Anterior cingulate cortex (tissue), 58 donors: ENCODE results near the gene FAM219A.

ENCODE experiments used
- DNase-seq, 58 donors: peaks; one replicate each; lab custom pipeline; 2025; lab: John Stamatoyannopoulos, UW

FAM219A gene

DNA sequence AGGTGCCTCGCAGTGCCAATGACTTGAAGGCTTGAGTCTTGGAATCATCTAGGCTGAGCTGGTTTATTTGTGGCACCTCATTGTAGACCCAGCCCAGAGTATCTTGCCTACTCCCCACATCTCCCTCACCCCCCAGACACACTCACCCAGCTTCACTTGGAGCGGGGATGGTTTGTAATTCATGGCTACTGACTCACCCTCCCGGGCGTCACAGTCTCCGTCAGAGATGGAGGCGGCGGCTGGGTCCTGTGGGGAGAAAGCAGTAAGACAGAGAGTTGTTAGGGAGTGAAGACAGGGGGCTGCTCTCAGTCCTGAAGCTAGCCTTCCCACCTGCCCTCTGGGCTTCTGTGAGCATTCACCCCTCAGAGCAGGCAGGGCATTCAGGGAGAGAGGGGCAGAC is 52.7 kb downstream of the FAM219A start:
- peak in 6 of 58 donors; percentile 17 to 26 (median 21) for DNase-seq

DNA sequence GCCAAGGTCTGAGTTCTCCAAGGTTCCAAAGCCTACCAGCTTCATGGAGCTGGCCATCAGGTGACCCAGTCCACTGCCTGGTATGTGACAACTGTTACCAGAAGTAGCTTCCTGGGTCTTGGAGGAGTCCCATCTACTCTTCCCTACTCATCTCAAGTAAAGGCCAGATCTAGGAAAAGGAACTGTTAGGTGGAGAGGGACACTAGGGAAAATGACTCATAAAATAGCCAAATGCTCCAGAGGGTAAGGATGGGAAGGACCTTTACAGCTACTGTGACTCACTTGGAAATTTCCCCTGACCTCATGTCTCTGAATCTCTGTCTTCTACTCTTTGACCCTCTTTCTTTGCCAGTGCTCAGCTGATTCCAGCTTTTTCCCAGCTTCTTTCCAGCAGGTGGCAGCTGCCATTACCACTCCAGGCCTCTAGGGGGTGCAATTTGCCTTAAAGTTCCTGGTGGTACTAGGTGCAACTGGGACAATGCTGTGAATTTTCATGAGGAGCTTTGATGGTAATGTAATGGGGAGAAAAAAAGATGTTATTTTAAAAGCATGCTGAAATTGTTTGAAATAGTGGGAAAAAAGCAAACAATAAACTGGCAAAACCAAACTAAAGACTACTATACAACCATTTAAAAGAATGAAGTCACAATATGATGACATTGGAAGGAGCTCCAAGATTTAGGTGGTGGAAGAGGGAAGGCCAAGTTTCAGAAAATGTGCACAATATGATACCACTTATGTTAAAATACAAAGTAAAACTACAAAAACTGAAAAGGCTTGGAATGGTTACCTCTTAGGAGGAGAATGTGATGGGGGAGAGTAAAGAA is 54.6 kb downstream of the FAM219A start:
- peak in 51 of 58 donors; percentile 9 to 80 (median 42) for DNase-seq

DNA sequence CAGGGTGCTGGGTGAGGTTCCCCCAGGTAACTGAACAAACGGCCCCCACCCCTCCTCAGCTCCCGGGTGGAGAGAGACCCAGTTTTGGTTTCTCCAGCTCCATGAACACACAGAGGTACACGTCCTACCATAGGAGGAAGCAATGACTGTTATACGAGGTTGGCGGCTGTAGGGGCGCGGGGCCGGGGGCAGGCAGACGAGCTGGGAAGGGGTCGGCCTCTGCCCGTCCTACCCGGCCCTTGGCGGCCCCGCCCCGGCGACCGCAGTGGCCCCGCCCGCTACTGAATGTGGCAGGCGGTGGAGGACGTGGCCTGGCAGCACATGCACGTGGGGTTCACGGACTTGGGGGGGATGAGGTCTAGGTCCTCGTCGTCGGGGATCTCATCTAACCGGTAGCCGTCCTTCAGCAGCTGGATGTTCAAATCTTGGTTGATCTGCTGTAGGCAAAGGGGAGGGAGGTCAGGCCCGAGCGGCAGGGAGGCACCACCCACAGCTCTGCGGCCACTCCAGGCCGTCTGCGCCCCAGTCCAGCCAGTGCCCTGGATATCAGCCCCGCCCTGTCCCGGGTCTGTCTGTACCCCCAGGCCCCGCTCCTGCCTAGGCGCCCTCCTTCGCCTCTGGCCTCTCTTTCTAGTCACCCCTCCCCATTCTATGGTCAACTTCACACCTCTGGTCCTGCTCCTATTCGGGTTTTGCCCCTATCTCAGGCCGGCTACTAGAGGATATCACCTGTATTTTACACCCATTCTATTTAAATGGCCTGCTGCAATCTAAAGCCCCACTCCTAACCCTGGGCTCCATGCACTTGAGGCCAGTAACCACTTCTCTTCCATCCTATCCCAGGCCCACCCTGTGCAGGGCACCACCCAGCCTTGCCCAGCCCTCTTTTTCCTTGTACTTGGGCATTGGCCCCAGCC is 57.4 kb downstream of the FAM219A start:
- DNase-seq, result no peak

DNA sequence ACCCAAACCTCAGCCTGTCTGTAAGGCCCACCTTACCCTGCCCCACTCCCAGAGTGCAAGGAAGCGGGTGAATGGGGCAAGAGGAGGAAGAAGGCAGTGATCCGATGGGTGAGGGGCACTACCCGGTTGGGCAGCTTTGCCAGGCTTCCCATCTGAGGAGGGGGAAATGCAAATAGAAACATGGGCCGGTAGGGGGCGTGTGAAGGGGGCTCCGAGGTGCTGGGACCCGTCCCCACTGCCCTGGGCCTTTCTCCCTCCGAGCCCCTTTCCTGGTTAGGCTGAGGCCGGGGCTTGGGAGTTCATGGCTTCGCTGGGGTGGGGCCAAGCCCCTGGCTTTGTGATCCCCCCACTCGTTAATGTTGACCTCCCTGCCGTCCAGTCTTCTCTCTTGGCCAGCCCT is 58.1 kb downstream of the FAM219A start:
- no peak for DNase-seq

DNA sequence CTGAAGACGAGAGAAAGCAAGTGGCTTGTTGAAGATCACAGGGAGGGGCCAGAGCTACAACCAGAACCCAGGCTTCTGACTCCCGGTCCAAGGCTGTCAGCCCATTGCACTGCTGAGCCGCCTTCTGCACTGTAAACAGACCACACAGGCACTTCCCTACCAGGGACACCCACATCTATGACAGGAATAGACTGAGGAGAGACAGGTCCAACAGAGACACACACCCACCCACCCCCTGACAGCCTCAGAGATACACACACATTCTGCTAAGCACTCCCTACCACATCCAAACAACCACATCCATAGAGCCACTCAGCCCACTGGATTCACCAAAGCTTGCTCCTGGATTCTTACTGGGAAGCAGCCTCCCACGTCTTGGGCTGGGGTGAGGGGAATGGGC is 58.6 kb downstream of the FAM219A start:
- peak in 10 of 58 donors; percentile 13 to 62 (median 31) for DNase-seq

DNA sequence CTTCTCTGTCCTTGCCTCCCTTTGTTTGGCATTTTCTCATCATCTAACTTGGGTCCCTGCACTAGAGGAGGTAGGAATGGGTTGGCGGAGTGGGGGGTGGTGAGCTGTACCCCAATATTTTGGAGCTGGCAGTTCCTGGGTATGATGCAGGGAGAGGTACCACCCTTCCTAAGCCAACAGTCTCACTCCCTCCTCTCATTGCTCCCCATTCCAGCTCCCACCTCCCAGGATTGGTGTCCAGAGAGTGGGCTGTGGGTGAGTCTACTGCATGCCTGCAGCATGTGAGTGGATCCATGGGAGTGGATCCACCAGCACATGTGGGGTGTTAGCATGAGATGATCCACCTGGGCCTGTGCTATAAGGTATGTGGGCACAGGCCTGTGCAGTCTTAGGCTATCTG is 59.5 kb downstream of the FAM219A start:
- no peak for DNase-seq

DNA sequence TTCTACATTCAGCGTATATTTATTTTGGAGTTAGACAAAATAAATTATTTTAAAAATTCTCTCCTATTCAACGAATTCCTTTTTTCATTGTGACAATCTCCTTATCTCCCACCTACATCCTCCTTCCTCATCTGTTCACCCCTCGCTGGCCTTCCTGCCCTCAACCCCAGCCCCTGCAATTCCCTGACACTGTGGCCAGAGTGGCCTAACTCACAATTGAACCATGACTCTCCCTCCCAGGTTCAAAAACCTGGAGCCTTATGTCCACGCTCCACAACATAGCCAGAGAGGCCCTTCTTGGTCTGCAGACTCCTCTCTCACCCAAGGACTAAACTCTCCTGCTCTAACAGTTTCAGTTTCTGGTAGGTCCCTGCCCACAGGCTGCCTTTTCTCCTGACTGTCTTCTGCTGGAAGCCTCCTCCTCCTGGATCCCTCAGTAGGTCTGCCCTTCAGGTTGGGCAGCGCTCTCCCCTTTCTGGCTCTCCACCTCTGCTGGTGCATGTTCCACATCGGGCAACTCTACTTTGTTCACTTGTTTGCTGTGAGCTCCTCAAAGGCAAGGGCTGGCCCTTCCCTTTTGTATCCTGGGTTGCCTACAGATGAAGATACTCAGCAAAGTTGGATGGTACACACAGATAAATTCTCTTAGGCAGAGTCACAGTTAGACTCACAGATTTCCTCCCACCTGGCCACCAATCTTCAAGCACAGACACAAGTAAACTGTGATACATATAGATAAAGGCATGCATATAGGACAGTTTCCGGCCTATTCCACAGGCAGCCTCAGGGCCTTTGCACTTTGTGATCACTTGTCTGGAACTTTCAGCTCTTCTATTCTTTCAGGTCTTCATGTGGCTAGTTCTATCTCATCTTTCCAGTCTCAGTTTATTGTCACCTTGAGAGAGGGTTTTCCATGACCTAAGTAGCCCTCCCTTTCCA is 61.8 kb downstream of the FAM219A start:
- no peak for DNase-seq

DNA sequence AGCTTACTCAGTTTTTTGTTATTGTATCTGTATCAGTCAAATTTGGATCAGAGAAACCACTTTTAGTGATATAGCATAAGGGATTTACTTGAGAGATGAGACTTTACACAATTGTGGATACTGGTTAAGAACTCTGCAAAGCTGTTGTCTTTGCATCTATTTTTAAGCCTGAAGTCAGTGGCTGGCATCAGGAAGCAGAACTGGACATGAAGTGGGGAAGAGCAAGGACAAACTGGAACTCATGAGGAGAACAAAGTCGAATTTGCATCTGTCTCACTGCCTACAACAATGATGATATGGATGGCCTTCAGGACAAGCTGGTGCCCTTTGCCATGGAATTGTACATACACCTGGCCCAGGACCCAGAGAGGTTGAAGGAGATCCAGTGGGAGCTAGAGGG is 65.9 kb downstream of the FAM219A start:
- no peak for DNase-seq

DNA sequence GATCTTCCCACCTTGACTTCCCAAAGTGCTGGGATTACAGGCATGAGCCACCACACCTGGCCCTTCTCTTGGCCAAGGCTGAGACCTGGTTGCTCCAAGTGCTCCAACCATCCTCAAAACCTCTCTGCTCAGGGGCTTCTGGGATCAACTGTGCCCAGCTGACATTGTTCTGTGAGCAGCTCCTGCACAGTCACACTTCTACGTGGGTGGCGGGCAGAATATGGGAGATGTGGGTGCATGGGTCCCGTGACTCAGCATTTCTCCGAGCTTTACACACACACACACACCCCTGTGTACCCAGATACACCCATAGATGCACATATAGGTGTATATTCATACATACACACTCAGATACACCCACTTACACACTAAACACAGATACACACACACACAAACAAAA is 71.1 kb downstream of the FAM219A start:
- no peak for DNase-seq

DNA sequence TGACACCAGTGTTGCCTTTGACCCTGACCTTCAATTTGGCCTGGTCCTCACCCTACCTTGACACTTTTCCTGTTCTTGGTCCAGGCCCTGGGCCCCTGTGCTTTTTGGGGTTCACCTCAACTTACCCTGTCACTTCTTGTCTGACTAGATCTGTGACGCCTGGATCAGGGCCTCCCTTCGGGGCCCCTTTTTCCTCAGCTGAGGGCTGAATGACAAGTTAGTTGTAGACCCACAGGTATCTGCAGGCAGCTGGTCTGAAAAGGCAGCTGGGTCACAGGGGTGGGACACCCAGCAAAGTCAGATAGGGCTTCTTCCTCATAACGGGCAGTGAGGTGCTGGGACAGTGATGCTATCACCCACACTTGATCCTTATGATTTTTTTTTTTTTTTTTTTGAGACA is 71.7 kb downstream of the FAM219A start:
- no peak for DNase-seq

DNA sequence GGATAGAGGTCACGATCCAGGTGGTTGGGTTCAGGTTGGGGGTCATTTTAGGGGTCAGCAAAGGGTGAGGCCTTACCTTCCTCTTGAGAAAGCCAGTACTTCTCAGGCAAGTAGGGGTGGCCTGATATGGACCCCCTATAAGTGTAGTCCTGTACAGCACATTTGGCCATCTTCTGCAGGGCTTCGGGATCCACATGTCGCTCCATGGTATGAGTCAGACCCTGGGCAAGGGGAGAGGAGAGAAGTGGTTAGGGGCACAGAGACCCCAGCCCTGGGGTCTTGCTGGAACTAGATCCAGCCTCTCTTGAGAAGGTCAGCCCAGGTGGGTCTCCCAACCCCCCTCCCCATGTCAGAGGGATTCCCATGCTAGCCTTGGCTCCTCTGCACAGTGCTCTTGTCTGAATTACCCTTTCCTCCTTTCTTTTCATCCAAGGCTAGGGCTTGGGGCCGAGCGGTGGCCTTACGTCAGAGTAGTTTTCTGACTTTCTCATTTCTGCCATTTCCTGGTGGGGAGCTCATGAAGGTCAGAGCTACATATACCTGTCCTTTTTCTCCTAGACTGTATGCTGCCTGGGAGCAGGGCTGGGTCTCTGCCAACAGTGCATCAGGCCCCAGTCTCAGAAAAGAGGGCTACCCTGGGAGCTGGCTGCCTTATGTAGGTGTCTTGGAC is 72.7 kb downstream of the FAM219A start:
- DNase-seq, result no peak

DNA sequence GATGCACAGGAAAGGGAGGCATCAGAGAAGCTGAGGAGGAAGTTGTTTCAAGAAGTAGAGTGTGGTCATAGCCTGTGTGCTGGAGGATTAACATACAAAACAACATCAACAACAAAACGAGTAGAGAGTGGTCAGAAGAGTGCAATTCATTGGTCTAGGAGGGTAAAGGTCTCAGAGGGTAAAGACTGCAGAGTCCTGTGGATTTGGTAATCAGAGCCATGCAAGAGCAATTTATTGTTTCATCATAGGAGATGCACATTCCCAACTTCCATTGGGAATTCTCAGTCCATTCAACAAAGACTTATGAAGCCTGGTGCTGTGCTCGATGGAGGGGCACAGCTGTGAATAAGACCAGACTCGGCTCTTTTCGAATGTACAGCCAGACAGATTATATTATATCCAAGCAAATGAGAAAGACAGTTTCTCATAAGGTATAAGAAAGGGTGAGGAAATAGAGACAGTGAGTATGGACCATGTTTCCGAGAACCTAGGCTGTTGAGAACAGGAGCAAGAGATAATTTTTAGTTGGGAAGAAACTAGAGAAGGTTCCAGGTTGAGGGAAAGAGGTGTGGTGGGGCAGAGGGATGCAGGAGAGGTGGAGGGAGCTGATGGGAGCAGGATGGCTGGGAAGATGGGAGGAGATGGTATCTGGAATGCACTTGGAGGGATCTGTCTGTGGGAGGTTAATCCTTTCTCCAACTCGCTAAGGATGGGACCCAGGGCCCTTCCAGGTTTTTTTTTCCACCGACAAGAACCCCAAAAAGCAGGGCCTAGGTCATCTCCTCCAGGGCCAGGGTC is 73.8 kb downstream of the FAM219A start:
- DNase-seq, result no peak

DNA sequence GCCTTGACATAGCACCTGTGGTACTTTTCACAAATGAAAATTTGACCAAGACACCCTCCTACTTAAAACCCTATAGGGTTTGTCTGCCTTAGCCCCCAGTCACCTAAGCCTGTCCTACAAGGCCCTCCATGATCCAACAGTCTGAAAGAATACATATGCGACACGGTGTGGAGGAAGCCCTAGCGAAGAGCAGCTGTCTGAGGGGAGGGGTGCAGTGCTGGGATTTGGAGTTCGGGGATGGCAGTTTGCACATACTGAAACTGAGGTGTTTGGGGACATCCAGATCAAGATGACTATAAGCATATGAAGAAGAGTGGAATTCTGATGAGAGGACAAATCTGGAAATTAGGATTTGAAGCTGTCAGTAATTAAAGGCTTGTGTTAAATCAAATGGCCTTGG is 74.5 kb downstream of the FAM219A start:
- DNase-seq, result no peak

DNA sequence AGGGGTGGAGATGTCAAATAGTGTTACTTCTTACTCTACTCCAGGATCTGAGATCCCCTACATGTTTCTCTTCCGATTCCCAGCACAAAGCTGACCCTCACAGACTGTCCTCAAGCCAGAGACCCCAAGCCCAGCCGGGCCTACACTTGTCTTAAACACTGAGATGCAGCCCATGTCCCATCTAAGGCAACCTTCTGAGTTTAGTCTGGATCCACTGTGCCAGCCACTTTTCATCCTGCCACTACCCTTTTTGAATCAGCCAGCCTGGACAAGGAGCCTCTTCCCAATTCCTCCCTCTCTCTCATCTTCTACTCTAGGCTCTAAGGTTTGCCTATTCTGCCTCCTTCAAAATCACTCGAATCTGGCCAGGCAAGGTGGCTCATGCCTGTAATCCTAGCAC is 75.5 kb downstream of the FAM219A start:
- no peak for DNase-seq

DNA sequence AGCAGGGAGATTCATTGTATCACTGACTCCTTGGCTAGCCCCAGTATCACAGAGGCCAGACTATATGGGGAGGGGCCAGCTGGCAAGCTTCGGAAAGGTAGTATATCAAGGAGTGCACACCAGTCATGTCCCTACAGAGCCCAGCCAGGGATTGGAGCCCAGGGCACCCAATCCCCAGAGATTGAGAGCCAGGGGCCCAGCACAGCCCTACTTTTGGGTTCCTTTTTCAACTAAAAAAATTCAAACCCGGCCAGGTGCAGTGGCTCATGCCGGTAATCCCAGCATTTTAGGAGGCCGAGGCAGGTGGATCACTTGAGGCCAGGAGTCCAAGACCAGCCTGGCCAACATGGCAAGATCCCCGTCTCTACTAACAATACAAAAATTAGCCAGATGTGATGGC is 76.3 kb downstream of the FAM219A start:
- DNase-seq, result no peak

DNA sequence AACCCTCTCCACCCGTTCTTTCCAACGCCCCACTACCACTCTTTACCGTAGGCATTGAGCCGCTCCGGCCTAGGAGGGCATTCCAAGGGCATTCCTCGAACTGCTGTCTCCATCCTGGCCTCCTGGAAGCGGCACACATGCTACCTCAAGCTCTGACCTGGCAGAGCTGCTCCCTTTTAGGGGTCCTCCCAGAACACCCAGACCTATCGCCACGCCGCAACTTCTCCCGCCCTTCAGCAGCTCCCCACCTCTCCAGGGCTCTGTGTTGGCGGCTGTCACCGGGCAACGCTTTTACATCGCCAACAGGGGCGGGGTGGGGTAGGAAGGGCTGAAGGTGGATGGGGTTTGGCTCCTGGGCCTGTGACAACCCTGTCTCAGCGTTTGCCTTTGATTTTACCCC is 77.0 kb downstream of the FAM219A start:
- peak in 16 of 58 donors; percentile 8 to 58 (median 36) for DNase-seq

DNA sequence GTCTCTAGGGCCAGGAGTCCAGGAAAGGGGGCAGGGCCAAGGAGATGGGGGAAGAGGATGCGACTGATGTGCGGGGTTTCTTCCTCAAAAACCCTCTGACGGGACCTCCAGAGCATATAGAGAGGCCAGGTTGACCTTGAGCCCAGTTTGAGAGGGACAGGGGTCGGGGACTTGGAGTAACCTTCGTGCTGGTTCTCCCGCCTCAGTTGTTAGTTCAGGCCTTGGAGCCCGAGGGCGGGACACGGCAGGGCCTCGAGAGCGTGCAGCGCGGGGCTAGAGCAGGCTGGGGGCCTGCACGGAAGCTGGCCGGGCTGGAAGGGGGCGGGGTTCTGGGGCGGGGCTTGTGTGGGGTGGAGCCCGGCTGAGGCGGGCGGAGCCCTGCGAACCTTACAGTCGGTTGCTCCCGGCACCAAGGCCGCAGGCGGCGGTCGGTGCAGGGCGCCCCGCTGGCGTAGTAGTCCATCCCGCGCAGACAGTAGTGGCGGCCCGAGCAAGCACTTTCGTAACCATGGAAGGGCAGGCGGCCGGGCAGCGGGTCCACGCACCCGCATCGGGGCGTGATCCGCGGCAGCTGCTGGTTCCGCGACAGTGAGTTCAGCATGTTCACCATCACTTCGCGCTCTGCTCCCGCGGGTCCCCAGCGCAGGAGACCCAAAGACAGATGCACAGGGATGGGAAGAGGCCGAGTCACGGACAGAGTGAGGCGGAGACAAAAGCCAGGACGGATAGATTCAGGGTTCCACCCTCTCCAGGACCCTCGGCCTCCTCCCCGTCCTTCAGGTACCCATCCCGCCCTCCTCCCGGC is 77.7 kb downstream of the FAM219A start:
- peak in 55 of 58 donors; percentile 26 to 85 (median 65) for DNase-seq

DNA sequence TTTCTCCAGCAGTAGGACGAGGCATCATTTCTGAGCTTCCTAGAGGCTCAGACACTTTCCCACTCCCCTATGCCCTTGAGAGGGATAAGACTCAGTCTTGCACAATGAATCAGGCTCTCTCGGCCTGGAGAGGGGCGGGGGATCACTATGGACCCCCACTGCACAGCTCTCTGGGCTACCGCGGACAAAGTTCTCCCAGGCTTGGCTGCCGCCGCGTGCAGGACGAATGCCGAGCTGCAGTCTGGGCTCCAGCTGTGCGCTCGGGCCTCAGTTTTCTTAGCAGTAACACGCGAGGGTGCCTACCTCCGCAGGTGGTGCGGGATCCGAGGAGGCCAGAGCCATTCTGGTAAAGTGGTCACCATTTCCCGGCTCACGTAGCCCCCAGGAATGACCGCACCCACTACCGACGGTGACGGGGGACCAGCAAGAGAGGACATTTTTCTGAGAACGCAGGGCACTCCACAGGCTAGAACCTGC is 78.3 kb downstream of the FAM219A start:
- no peak for DNase-seq
